ENCODE measurements around the gene CNTNAP2. TPM values are rescaled to one million over a fixed set of nuclear protein-coding genes. Genes with fewer than 3 reads are reported as not detected.
"Not testable (repeated sequence)": the region's sequence is repeated elsewhere in the genome, so short reads cannot be mapped to it uniquely, and the experiment has no call there.

Gene CNTNAP2
- total RNA-seq, 1 donor from 2014 or later = 1.3 TPM

DNA sequence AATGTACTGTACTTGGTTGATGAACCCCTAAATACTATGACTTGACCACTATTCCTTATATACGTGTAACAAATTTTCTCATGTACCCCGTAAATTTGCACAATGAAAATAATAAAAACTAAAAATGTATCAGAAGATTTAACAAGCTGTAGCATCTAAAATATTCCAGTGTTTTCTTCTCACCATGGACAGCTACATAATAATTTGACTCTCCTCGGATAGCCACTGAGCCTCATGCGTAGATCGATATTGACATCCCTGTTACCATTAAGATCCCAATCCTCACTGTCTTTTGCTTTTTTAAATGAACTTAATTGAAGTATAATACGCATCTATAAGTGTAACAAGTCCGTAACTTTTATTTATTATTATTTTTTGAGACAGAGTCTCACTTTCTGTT, 2294.3 kb downstream of the CNTNAP2 start:
- no peak for DNase-seq (ENCODE audit: low spot score)

DNA sequence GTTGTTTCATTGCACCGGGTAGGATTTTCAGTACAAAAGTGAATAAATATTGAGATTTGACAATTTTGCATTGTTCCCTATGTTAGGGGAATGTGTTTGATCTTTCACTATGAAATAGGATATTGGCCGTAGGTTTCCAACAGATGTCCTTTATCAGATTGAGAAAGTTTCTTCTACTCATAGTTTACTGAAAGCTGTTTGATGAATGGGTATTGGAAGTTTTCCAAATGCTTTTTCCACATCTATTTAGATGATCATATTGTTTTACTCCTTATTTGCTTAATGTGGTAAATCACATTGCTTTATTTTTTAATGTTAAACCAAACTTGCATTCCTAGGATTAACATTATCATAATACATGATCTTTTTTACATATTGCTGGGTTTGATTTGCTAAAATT, 2296.1 kb downstream of the CNTNAP2 start:
- DNase-seq (ENCODE audit: low spot score) = no peak

DNA sequence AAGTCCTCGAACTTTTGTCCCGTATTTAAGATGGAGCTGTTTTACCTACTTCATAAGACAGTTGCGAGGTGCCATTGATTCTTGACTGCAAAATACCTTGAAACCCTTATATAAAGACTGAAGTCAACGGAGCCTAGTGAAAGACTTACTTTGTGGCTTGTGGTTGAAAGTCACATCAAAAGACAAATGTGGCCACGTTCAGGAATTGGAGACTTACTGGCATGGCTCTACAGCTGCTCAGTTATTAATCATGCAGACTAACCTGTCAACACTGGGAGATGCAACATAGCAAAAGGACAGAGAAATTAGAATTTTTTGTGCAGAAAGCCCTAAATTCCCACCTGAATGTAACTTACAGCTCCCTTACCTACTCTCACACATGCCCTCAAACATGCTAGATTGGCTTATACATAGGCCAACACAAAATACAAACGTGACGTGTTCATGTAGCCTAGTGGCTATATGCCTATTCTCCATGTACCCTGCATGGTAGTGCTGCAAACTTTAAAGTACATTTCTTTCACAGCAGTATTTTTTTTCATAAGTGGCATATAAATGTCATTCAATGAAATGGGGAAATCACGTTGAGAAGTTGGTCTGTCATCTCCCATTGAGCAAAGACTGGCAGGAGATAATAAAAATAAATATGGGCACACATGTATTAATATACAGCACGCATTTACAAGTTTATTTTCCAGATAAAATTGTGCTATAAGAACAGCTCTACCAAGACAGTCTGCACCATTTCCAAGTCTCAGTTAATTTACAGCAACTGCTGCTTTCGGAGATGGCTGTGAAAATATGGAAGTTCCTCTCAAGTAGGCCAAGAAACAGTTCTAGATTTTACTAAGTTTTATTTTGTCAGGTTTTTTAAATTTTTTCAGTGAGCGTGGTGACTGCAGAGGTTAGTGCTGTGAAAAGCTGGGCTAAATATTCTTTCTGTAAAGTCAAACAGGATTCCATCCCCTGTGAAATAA, 2303.5 kb downstream of the CNTNAP2 start:
- DNase-seq (ENCODE audit: low spot score) = no peak

DNA sequence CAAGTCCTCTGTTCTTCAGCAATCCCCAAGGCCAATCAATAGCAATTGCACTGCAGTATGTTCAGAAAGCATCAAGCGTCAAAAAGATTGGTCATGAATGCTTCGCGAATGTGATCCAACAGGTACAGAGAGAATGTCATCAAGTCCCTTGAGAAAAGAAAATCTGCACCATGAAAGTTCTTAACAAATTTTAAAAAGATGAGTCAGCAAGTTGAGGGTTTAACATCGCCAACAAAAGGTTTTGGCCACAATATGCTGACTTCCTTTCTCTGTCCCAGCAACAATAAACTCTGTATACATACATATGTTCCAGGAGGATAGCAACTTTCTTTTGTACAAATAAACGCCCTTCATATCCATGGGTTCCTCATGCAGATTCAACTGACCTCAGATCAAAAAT, 2305.4 kb downstream of the CNTNAP2 start:
- no peak for DNase-seq (ENCODE audit: low spot score)

DNA sequence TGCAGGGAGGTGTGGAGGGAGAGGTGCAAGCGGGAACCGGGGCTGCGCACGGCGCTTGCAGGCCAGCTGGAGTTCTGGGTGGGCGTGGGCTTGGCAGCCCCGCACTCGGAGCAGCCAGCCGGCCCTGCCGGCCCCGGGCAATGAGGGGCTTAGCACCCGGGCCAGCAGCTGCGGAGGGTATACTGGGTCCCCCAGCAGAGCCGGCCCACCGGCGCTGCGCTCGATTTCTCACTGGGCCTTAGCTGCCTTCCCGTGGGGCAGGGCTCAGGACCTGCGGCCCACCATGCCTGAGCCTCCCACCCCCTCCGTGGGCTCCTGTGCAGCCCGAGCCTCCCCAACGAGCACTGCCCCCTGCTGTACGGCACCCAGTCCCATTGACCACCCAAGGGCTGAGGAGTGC, 2309.8 kb downstream of the CNTNAP2 start:
- DNase-seq (ENCODE audit: low spot score) = not testable (repeated sequence)

DNA sequence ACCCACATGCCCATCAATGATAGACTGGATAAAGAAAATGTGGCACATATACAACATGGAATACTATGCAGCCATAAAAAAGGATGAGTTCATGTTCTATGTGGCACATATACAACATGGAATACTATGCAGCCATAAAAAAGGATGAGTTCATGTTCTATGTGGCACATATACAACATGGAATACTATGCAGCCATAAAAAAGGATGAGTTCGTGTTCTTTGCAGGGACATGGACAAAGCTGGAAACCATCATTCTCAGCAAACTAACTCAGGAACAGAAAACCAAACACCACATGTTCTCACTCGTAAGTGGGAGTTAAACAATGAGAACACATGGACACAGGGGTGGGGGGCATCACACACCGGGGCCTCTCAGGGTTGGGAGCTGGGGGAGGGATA, 2314.1 kb downstream of the CNTNAP2 start:
- DNase-seq (ENCODE audit: low spot score) = not testable (repeated sequence)

DNA sequence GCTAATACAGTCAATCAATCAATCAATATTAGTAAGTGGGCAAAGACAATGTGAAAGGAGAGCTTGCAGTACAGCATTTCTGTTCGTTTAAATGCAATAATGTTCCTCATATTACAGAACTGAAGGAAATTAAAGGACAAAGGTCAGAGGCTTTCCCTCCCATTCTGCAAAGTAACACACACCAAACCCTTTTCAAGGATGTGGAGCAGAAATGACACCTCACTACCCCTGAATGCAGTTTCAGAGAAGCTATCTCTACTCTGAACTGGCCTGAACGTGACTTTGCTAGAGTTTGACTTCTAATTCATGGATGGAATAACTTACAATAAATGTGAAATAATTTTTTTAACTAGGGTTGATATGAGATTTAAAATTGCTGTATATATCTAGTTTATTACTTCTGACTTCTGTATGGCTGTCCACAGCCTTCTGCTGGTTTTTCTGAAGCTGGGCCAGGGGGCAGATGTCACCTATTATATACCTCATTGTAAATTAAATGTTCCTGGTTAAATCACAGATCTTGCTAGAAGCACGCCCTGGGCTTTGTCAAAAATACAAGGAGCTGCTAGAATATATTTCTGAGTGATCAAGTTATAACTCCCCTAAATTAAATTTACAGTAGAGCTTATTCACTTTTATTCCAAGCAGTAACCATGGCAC, 2317.1 kb downstream of the CNTNAP2 start:
- DNase-seq (ENCODE audit: low spot score) = no peak

DNA sequence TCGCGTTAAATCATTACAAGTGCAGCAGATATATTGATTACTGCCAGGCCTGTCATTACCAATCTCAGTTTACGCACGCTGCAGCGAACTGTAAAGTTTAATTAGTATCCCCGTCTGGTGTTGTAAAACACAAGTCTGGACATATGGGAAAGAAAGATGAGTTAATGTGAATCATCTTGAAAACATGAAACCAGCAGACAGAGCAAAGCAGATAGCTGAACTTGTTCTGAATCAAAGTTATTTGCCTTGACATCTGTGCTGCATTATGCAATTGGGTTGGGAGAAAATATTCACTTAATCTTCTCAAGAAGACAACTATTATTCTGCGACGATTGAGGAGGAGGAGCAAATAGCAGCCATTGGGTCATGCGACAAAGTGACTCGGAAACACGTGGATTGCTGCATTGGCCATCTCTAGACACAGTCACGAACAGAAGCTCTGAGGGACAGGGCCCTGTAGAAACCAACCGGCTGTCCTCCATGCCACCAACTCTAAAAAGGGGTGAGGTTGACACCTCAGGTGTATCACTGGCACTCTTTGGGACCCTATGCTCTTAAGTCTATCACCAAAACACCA, 2317.7 kb downstream of the CNTNAP2 start:
- DNase-seq (ENCODE audit: low spot score) = no peak

DNA sequence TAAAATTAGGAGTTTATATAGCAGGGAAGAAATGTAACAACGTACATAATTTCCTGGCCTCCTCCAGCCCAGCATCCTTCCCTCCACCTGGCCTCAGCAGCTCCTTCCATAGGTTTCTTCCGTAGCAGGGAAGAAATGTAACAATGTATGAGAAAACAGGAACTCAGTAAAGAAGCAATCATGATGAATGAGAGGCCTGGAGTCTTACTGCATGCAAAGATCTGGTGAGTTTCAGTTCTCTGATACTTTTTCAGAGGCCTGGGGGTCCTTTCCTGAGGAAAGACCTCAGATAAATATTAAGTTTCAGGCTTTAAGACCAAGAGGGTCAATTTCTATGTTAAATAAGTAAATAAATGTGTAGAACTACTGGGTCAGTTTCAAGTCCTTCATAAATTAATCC, 2318.3 kb downstream of the CNTNAP2 start:
- DNase-seq (ENCODE audit: low spot score) = no peak

DNA sequence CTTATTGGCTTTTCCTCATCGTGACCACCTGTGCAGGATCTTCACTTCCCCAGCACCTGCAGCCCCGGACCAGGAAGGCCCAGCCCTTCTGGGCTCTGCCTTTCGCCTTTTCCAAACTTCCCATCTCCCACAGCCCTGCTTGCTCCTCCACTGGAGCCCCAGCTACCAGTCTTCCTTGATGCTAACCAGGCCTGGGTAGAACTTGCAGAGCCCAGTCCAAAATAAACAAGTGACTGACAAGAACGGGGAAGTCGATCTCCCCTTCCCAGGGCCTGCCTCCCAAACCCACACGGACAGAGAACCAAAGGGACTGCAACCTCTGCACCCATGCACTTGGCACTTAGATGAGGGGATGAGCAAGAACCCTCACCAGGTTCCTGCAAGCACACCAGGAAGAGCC, 2319.1 kb downstream of the CNTNAP2 start:
- DNase-seq (ENCODE audit: low spot score) = no peak

DNA sequence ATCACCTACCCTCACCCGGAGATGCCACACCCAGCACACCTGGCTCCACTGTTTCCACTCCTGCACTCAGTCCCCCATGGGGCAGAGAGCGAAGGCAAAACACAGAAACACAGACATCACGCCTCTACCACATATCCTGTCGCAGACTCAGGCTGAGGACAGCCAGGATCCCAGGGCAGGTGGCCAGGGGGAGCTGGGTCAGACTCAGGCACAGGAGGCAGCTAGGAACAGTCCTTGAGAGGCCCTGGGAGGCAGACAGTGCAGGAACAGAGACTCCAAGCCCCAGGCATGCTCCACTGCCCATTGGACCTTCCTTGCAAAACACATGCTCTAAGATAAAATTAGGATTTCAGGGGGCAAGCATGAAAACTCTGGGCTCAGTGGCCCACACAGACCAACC, 2319.5 kb downstream of the CNTNAP2 start:
- DNase-seq (ENCODE audit: low spot score) = no peak

DNA sequence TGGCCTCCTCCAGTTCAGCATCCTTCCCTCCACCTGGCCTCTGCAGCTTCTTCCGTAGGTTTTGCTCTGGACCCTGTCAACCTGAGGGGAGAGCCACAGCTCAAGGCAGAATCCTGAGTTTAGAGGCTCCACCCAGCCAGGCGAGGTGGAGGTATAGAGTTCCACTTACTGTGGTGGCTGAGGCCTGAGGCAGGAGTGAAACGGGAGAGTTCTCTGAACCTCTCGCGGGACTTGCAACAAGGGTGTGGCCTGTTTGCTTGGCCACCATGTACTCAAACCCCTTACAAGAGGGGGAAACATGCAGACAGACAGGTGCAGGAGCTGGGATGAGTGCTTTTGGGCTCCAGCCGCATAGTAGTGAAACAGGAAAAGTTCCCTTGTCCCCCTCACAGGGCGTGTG, 2320.0 kb downstream of the CNTNAP2 start:
- DNase-seq (ENCODE audit: low spot score) = no peak

DNA sequence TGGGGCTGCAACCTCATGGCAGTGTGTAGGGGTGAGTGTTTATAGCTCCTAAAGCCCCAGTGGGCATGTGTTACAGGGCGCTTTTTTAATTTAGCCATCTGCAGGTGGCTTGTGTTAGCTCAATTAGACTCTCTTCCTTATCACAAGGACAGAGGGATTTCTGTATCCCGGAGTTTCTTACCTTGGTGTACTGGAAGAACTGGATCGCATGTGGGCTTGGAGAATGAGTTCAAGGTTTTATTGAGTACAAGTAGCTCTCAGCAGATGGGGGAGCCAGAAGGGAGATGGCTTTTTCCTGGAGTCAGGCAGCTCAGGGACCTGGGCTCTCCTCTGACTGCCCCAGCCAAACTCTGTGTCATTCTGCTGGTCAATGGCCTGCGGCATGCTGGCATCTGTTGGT, 2320.4 kb downstream of the CNTNAP2 start:
- DNase-seq (ENCODE audit: low spot score) = no peak

DNA sequence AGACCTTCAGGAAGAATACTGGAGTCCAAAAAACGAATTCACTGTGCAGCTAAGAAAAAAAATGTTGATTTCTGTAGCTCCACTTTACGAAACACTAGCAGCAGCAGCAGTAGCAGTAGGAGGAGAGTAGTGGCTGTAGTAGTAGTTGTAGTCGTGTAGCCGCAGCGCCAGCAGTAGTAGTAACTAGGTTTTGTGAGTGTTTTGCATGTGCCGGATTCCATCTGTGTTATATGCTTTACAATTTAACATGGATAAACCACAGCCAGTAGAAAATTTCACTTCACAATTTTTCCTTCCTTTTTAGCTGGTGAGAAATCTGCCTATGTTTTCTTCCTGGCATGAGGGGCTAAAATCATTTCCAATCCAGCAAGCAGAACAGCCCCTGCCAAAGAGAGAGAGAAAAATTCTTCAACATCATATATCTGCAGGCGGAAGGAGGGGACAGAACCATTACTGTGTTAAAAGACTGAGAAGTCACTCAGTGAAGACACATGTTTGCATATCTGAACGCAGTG, 2325.6 kb downstream of the CNTNAP2 start:
- DNase-seq (ENCODE audit: low spot score) = no peak

DNA sequence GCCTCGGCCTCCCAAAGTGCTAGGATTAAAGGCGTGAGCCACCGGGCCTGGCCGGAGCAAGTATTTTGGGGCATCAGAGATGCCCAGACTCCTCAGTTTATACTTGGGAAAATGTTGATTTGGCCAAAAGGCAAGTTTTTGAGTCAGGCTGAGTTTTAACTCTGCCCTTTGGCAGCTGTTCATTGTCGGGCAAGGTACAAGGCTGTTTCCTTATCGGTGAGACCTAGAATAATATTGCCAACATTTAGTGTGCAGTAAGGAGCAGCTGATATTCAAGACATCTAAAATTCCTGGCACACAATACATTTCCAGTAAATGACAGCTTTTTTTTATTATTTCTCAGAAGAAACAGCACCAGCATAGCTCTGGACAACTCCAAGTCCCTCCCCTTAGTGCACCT, 2326.3 kb downstream of the CNTNAP2 start:
- DNase-seq (ENCODE audit: low spot score) = no peak

DNA sequence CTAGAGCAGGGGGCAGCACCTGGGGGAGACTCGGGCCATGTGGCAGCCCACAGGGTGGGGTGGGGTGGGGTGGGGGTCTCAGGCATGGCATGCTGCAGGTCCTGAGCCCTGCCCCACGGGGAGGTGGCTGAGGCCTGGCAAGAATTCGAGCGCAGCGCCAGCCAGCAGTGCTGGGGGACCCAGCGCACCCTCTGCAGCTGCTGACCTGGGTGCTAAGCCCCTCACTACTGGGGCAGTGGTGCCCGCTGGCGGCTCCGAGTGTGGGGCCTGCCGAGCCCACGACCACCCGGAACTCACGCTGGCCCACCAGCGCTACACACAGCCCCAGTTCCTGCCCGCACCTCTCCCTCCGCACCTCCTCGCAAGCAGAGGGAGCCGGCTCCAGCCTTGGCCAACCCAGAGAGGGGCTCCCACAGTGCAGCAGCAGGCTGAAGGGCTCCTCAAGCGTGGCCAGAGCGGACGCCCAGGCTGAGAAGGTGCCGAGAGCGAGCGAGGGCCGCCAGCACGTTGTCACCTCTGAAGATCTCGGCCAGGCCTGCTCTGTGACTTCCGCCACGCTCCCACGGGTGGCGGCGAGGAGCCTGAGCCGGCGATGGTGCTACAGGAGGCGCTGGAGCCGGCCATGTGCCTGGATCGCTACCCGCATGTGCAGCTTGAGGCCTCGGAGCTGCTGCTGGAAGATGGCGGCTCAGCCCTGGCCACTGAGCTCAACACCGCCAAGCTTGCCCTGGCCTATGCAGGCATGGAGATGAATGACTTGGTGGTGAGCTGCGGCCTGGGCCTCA, 2328.9 kb downstream of the CNTNAP2 start:
- no peak for DNase-seq (ENCODE audit: low spot score)

DNA sequence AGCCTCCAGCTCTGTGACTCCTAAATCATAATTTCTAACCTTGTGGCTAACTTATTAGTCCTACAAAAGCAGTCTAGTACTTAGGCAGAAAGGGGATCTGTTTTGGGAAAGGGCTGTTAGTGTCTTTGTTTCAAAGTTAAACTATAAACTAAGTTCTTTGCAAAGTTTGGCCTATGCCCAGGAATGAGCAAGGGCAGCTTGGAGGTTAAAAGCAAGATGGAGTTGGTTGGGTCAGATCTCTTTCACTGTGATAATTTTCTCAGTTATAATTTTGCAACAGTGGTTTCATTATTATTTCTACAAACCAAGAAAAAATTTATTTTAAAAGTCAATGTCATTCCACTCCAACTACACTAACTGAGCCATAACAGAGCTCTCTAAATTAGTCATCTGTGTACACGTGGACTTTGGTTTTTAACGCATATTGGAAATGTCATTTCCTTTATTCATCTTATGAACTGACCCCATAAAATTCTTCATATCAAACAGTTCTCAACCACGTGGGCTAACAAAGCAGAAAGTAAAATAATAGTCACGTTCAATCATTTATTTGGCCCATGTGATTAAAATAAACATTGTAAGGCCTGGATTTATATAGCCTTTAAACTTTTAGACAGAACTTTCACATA, 2330.7 kb downstream of the CNTNAP2 start:
- no peak for DNase-seq (ENCODE audit: low spot score)

DNA sequence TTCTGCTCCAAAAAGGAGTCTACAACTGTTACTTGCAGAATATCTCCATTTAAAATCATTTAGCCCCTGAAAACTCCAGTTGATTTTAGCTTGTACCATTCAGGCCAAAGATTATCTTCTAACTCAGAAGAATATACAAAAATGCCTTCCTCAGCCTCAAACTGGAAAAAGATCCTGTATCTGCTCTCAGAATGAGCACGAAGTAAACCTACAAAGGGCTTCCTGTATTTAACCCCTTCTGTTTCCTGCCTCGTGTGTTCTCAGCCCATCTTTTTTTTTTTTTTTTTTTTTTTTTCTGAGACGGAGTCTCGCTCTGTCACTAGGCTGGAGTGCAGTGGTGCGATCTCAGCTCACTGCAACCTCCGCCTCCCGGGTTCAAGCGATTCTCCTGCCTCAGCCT, 2334.9 kb downstream of the CNTNAP2 start:
- not testable (repeated sequence) for DNase-seq (ENCODE audit: low spot score)

DNA sequence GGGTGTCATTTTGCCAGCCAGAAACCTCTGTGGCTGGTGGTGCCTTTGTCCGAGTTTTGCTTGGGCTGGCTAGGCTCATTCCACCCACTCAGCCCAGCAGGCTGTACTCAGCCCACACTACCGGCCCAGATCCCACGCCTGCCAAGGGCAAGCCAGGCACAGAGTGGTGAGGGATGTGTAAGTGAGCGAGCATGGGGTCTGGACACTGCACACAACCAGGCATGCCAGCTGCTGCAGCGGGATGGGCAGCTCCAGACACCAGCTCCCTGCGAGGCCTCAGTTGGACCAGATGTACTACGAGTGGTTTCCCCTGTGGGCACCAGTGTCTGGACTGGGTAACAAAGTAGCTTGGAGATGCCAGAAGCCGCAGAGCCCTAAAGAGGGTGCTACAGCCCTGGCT, 2339.8 kb downstream of the CNTNAP2 start:
- DNase-seq (ENCODE audit: low spot score) = no peak

DNA sequence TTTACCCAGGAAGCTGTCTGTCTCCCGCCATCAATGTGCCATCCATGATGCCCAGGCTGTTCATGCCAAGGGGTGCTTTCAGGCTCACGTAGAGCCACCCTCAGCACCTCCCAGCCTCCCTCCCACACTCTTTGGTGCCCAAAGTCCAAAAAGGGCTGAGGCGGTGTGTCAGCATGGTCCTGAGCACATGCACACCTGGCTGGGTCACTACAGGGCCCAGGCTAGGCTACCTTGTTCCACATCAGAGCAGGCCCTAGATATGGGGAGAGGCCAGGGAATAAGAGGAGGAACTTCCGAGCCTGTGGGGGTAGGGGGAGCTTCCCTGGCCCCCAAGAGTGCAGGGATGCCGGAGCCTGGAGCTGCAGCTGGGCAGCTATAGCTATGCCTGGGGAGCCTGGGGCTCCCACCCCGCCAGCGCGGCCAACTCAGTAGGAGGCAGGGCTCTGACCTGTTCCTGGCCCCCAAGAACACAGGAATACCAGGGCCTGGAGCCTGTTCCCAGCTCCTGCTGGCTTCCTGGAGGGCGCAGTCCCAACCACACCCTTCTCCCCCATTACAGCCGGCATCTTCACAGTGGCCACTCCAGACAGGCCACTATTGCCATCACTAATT, 2340.8 kb downstream of the CNTNAP2 start:
- no peak for DNase-seq (ENCODE audit: low spot score)
